ENCODE data around the gene LZTR1.
"Not testable (repeated sequence)": the region's sequence is repeated elsewhere in the genome, so short reads cannot be mapped to it uniquely, and the experiment has no call there.

LZTR1 gene

DNA sequence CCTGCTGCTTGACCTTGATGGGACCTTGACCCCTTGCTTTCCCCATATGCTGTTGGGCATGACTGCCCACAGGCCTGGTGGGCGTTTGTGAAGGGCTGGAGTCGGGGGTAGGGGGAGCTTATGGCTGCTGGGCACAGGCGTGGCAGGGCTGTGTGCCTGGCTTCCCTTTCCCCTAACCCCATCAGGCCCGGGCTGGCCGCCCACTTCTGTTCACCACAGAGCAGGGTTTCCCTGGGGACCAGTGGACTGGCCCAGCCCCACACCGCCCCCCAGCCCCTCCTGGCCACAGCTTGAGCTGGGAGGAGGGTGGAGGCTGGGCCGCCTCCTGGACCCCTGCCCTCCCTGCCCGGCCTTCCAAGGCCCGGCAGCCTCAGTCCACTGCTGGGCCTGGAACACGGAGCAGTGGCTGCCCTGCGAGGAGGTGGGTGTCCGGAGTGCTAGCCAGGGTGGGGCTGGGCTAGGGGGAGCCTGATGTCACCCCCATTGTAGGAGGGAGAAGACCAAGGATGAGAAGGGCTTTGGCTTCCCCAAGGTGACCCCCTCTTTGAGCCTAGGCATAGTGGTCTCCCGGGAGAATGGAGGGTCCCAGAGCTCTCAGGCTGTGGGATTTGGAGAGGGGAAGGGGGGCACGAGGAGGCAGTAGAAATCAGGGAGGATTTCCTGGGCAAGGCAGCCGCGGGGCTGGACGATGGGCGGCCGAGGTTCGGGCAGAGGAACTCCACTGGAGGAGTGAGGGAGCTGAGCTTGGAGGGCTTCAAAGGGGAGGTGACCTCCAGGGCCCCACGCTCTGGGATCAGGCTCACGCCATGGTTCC, 15.0 kb upstream of the LZTR1 start, which contains the start of gene AIFM3:
Gene AIFM3 (plus strand): TSS at position 373 of the 814 bp plus-strand sequence. CDS start 690 bp downstream, outside the sequence.
- no peak for DNase-seq

DNA sequence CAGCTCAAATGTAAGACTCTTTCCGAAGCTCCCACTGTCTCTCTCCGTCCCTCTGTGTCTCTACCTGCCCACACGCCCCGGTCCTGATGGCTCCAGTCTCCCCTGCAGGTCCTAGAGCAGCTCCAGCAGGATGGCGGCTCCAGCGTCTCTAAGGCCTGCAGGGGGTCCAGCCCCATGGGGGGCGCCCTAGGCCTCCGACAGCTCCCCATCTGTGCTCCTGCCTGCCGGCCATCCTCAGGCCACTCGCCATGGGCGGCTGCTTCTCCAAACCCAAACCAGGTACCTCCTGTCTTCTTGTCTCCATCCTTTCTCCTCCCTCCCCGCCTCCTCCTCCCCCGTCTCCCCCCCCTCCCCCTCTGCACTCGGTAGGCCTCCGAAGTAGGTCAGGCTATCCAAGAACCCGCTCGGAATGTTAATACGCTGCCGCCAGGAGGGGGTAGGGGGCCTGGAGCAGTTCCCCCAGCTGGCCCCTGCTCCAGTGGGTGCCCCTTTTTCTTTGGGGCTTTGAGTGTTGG, 14.3 kb upstream of the LZTR1 start:
- DNase-seq, result no peak

- peak in 1 of 2 donors; percentile 17 for DNase-seq
Observed at GRCh38 chr22:20968281-20968977, 13.7 kb upstream of the LZTR1 start.

- no peak for DNase-seq
Observed at GRCh38 chr22:20970939-20971657, 11.0 kb upstream of the LZTR1 start.

DNA sequence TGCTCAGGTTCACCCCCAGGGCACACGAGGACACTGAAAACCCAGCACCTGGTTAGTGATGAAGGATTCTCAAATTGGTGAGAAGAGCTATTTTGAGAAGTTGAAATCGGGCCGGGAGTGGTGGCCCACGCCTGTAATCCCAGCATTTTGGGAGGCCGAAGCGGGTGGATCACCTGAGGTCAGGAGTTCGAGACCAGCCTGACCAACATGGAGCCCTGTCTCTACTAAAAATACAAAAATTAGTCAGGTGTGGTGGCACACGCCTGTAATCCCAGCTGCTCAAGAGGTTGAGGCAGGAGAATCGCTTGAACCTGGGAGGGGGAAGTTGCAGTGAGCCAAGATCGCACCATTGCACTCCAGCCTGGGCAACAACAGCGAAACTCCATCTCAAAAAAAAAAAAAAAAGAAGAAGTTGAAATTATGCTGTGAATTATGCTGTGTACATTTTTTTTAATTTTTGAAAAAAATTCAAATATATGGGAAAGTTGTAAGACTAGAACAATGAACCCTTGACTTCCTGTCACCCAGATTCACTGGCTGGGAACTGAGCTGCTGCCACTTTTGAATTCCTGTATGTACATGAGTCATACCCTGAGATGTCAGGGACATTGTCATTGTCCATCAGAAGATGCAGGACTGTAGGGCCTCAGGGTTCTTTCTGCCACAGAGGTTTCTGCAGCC, 9.9 kb upstream of the LZTR1 start:
- DNase-seq, result not testable (repeated sequence)

DNA sequence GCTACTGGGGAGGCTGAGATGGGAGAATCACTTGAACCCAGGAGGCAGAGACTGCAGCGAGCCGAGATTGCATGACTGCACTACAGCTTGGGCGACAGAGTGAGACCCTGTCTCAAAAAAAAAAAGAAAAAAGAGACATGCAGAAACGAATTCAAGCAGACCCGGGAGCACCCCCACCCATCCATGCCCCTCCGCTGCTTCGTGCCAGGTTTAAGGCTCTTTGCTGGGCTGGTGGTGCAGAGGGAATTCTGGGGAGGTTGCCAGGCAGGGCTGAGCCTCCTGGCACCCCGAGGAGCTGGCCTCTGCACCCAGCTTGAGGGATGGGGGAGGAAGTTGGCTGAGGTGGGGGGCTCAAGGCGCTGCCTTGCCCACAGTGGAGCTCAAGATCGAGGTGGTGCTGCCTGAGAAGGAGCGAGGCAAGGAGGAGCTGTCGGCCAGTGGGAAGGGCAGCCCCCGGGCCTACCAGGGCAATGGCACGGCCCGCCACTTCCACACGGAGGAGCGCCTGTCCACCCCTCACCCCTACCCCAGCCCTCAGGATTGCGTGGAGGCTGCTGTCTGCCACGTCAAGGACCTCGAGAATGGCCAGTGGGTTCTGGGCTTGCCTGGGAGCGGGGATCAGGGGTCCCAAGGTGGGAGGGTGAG, 9.0 kb upstream of the LZTR1 start:
- DNase-seq, result no peak

DNA sequence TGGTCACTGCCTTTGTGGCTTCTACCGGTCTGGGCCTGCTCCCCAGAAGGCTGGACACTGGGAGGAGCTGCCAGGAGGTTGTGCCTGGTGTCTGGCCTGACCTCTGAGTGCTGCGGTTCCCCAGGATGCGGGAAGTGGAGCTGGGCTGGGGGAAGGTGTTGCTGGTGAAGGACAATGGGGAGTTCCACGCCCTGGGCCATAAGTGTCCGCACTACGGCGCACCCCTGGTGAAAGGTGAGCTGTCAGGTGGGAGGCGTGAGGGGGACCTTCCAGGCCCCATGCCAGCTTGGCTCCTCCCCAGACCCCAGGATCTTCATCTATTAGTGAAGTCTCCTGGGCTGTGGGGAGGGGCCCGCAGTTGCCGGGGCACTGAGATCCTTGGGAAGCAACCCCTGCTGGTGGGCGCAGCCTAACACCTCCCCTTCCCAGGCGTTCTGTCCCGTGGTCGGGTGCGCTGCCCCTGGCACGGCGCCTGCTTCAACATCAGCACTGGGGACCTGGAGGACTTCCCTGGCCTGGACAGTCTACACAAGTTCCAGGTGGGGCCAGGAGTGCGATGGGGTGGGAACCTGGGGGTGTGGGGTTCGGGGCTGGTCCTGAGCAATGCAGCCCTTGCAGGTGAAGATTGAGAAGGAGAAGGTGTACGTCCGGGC, 8.3 kb upstream of the LZTR1 start:
- DNase-seq, result no peak

GRCh38 chr22:20974336-20974955, 7.7 kb upstream of the LZTR1 start:
- DNase-seq, result no peak

- DNase-seq, result no peak
Observed at GRCh38 chr22:20975541-20976290, 6.4 kb upstream of the LZTR1 start.

GRCh38 chr22:20976291-20976877, 5.7 kb upstream of the LZTR1 start:
- DNase-seq, result no peak

GRCh38 chr22:20977019-20977418, 5.1 kb upstream of the LZTR1 start:
- no peak for DNase-seq

GRCh38 chr22:20977516-20978170, 4.5 kb upstream of the LZTR1 start:
- DNase-seq, result no peak

DNA sequence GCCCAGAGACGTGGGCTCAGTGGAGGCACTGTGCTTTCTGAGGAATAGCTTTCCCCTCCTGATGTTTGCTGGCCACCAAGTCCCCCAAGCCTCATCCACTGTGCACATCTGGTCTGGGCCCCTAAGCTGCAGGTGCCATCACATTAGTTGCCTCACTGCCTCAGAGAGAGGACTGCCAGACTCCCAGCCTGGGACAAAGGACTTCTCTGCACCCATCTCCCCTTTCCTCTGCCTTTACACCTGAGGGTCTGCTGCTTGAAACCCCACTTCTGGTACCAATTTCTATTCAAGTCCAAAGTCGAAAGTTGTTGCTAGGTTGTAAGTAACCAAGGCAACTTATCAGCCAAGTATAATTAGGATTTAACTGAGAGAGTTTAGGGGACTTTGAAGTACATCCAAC, 3.7 kb upstream of the LZTR1 start:
- no peak for DNase-seq

DNA sequence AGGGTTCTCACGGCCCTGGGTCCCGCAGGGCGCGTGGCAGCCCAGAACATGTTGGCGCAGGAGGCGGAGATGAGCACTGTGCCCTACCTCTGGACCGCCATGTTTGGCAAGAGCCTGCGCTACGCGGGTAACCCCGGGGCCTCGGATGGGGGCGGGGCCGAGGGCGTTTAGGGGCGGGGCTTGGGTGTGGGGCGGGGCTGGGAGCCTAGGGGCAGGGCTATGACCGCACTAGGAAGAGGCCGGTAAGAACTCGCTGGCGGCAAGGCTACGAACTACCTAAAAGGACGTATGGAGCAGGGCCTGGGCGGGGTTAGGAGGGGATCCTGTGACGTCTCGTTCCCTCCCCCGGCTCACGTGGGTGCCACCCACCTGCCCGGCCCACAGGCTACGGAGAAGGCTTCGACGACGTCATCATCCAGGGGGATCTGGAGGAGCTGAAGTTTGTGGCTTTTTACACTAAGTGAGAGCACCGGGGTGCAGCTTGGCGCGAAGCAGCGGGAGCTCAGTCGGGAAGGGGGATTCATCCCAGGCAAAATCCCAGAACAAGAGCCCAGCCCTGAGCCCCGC, 2.8 kb upstream of the LZTR1 start:
- peak; percentile 72 to 88 for DNase-seq

DNA sequence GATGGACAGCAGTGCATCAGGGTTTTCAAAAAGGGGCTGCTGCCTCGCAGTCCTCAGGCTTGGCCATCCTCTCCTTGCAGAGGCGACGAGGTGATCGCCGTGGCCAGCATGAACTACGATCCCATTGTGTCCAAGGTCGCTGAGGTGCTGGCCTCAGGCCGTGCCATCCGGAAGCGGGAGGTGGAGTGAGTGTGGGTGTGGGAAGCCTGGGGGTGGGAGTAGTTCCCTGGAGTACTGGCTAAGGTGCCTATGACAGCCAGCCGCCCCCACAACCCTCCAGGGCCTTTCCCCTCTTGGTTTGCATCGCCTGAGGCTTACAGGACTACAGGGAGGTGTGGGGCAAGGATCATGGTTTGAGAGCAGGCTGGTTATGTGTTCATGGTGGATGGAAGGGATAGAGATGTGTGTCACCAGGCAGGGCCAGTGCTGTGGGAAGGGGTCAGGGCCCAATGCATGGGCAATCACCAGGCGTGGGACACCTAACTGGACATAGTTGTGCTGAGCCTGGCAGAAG, 2.1 kb upstream of the LZTR1 start:
- no peak for DNase-seq

GRCh38 chr22:20980523-20980922, 1.6 kb upstream of the LZTR1 start:
- no peak for DNase-seq

GRCh38 chr22:20980938-20981722, 967 bp upstream of the LZTR1 start:
- DNase-seq, result no peak

- DNase-seq, result no peak
Observed at GRCh38 chr22:20982563-20982882, 426 bp downstream of the LZTR1 start.
